GM18517 (cell line): Measurements from ENCODE around the gene BICC1.

ENCODE experiments used
- ATAC-seq: cut with Tn5 transposase; IDR thresholded peaks from one replicate; pipeline ENCODE4 v1.9.1; 2021; ENCODE audit warnings: mild to moderate bottlenecking, moderate library complexity; ENCODE audit not compliant: unreplicated experiment

Gene BICC1

DNA sequence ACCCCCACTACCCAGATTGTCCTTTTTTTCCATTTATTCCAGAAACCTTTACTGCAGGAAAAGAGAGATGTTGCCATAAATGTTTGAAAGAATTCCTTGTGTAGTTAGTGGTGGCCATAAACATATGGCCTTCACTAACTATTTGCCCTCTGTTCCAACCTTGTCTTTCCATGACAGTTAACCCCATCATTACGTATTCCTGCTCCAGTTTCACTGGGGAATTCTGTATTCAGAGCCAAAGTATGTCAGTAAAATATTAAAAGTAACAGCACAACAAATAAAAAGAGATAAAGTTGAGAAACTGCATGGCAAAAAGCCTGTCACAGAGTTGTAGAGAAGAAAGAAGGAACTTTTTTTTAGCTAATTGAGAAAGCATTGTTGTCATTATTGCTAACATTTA is 261.3 kb downstream of the BICC1 start:
- no peak for ATAC-seq

DNA sequence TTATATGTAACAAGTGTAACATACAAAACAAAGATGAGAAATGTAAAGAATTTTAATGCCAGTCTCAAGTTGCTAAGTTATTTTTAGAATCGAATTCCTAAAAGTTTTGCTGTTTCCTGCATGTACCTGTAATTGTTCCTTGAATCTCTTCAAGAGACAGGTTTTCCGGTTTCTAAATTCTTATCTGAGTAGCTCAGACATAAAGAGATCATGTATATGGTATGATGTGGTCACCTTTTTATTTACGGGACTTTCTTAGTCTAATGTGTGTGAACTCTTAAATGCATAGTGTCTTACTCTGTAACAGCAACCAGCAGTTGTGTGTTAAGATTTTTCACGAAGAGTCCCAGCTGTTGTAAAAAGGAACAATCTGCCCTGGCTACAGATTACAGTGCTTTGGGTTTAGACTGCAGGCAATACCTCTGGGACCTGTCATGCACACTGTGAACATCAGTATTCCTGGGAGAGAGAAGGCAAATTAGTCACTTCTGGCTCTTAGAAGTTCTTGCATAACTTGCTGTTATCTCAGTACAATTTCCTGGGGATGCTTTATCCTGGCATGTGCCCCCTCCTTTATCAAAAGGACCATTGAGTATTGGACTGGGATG is 263.4 kb downstream of the BICC1 start:
- no peak for ATAC-seq

DNA sequence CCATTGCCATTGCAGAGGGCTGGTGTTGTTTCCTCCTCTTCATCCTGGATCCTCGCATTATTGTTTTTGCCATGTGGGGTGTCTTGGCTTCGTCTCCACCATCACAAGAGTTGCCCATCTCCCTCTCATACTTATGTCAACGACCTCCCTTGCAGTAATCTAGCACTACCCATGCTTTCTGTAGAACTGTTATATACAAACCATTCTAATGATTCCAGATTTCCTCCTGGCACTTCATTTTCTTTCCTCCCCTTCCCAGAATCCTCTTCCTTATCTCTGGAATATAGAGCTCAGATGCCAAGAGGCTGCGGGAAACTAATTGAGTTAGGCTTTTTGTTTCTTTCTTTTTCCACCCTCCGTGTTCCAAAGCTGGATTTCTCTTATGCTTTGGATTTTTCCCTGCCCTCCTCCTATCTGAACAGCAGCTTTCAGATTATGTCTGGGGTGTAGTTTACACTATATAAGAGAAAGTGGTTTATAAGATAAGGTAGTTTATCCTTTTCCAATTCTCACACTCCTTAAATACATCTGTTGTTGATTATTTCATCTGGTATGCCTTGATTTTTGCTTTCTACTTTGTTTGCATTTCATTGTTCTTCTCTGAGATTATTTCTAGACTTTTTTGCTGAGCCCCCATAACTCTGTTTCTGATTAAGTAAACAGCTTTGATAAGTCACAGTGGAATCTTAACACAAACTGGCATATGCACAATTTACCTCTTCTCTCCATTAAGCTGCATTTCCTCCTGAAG is 264.1 kb downstream of the BICC1 start:
- no peak for ATAC-seq

DNA sequence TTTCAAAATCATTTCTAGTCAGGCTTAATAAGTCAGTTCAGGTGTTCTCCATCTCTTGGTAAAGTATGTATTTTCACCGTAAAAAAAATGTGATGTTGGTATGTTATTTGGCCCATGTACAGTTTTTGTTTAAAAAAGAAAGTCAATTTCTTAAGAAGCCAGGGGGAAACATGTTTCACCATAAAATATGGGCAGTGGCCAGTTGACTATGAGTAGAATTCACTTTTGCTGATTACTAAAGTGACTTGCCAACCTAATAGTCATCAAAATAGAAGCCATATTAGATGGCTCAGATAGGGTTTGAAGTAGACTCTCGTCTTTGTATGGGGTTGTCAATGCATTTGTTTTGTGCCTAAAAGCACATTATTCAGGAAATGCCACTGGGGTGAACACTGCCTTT is 266.3 kb downstream of the BICC1 start:
- no peak for ATAC-seq

DNA sequence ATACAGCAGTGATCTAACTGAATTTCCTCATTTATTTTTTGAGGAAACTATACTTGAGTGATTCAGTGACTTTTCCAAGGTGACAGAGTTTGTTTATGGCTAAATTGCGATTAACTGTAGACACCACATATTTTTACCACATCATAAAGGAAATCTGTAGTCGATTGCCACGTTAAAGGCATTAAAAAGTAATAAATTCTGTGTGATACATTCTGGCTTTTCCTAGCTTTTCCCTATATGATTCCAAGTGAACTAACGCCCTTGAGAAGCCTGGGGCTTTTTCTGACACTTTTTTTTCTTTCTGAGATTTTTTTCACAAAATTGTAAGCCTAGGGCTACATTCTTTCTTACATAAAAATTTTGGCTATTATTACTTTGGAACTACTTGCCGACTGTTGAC is 266.9 kb downstream of the BICC1 start:
- no peak for ATAC-seq

DNA sequence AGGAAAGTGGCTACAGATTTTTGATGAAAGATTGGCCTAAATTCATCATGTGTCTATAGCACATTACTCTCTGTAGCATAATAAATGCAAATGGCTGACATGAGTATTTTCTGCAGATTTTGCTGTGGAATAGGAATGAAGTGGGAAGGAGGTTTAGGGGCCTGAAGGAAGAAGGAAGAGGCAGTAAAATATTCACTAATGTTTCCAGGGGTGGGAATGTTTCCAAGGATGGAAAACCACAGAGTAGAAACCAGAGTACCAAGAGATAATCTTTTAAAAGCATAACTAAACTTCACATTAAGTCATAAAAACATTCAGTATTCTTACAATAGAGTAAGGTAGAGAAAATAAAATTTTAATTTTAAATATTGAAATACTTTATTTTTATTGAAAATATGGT is 267.8 kb downstream of the BICC1 start:
- ATAC-seq, result no peak

DNA sequence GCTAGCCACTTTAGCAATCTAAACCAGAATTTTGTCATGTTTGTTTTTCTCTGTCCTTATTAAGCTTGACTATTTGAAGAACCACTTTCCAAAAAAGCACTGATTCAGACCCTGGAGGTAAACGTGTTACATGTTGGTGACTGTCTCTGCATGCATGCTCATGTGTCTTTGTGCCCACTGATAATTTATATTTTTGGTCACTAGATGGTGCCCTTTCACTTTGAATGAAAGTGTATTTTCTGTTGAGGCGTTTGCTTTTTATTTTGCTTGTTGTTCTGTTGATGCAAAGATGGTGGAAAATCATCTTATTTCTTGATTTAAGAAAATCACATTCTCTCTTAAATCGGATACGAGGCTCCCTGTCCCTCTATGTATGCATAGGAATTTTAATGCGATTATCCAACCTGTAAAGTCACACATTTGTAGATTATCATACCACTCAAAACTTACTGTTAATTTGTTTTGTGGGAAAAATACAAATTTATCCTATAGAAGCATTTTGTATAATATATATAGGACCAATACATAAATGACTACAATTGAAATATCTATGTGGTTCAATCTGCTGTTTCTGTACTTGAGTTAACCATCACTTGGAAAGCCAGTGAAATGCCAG is 269.3 kb downstream of the BICC1 start:
- ATAC-seq, result no peak

DNA sequence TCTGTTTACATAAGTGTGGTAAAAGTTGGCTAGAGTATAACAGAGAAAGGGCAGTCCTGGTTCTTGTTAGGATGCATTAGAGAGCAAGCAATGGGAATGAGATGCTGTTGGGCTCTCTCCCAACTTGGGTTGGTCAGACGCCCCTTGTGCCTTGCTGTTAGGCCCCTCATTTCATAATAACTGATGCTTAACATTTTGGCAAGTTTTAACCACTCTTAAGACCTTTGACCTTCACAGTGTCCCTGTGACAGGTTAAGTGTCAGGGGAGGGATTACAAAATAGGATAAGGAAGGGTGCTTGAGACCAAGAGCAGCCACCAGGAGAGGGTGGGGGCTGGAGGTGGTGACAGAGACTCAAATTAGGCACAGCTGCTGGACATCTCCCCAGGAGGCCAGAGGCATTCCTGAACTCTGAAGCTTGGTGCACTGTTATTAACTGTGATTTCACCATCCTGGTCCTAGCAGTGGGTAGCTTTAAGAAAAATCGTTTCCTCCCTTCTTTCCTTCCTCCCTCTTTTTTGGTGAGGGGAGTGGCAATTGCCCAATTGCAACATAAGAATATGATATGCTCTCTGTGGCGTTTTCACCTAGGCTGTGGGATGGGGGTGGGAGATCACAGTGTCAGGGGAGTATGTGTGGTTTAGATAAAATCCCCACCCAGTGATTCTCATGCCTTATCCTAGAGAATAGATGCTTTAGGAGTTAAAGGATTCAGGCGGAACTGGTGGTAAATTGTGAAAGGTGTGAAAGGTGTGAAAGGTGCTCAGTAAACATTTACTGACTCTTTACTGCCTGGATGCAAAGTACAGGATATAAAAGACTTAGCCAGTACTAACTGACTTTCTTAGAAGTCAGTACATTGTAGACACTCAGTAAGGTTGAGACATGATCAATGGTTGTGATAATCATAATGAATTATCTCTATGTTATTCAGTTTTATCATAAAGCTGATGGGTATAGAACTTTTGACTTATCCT is 270.5 kb downstream of the BICC1 start:
- ATAC-seq, result no peak

DNA sequence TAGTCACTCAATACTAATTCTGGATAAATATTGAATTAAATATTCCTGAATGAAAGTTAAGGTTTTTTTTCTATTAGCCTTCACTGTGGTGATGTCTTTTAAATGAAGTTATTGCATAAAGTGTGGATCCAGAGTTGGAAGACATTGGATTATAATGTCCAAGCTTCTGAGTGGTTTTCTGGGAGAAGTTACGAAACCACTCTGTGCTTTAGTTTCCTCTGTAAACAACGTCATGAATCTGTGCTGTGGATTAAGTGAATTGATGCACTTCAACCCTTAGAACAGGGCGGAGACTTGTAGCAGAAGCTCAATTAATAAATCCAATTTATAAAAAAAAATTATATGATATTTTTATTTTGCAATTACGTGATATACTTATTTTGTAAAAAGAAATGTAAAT is 271.7 kb downstream of the BICC1 start:
- ATAC-seq, result no peak

DNA sequence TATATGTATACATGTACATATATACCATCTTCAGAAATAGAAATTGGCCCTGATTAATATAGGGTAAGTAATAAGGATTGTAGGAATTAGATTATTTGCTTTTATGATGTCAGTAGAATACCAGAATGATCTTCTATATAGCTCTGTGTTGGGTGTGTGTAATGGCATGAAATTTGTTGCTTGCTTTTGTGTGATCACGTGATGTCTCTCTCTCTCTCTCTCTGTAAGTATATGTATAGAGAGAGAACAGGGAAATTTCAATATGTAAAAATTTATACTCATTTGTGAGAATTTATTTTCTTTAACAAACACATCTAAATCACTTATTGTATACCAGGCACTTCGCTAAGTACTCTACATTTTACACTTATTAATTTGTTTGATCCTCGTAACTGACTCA is 272.7 kb downstream of the BICC1 start:
- no peak for ATAC-seq

DNA sequence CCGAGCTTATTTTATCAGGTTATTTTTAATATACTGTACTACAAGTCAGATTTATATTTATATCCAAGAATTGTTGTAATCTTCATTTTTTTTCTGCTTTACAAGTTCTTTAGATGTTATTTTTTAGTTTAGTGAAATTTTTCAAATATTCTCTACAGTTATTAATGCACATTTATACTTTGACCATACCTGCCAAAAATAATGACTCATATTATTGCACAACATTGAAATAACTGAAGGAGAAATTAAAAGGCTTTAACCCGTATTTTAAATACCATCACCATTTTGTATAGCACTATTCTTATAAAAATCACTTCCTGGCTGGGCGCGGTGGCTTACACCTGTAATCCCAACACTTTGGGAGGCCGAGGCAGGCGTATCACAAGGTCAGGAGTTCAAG is 278.5 kb downstream of the BICC1 start:
- ATAC-seq, result no peak

DNA sequence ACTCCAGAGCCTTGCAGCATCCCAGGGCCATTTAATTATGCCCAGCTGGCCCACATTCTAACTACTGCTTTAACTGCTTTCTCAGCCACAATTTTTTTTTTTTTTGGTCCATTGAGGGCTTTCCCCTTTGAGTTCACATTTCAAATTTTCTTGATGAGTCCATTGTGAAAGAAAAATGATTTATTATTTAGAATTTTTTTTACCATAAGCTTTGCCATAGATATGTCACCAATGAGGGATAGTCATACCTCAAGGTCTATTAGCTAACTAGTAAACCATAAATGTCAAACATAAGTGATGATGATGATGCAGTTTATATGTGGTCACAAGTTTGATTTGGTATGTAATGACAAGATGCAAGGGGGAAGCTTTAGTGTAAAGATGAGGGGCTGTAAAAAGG is 282.9 kb downstream of the BICC1 start:
- ATAC-seq, result no peak

DNA sequence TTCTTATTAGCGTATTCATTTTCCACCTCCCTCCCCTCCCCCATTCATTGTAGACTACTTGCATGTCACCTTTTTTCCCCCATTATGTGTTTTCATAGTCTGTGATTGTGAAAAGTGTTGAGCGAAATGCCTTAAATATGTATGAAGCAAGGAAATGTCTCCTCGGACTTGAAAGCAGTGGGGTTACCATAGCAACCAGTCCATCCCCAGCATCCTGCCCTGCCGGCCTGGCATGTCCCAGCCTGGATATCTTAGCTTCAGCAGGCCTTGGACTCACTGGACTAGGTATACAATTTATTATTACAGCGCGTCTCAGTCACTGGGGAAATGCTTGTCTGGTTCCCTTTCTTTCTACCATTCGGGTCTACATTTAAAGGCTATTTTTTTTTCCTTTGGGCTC is 283.6 kb downstream of the BICC1 start:
- ATAC-seq, result no peak

DNA sequence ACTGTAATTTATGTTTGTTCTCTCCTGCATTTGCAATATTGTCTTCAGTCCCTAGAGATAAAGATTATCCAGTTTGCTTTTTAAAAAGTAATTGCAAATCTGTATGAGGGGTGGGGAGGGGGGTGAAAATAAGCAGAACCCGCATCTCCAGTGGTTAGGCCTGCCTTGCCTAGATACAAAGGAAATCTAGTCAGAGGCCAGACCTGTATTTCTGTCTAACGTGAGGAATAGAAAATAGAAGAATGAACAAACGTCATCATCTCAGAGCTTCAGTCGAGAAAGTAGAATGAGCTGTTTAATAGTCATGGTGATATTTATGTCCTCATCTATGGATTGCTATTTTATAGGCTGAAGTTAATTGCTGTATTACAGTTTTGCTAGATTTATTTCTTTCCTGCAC is 284.2 kb downstream of the BICC1 start:
- ATAC-seq, result no peak

DNA sequence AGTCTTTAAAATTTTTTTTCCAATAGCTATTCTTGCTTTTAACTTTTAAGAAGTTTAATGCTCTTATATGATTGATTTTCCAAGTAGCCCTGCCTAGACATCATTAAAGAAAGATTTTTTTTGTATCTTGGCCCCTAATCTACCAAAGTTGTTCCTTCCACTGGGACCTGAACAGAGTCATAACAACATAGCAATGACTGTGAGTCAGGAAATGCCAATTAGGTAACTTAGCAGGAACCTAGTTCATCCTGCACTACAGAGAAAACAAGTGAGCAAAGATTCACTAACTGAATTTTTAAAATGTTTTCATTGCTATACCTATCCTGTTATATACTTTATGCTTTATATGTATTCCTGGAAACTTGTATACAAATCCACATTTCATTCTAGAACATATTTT is 284.7 kb downstream of the BICC1 start:
- no peak for ATAC-seq

DNA sequence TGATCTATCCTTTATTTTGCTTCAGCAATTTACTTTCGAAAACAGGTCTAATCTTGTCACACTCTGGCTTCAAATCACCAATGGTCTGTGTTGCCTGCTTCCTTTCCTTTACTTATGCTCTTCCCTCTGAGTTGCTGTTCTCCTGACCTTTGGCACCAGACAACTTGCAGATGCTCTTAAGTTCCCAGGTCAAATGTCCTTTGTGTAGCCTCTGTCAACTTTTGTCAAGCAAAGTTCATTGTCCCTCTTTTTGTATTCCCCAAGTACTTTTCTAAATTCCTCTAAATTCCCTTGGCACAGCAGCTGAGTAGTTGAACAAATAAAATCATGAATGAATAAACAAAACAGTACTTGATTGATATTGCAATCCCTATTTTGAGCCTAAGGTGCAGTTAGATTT is 289.4 kb downstream of the BICC1 start:
- ATAC-seq, result no peak

DNA sequence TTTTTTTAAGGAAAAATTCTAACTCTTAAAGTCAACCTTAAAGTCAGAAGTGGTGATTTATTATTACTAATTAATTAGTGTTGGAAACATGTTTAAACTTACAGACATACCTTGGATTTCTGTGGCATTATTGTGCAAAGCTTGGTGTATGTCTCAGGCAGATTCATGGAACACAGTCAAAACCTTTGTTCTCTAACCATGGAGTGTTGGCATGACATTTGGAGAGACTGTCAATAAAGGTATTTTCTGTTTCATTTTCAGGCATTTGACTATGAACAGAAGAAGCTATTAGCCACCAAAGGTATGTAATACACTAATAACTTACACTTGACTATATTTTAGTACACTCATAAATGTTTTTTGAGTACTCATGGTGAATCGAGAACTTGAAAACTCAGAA is 293.7 kb downstream of the BICC1 start:
- ATAC-seq, result no peak

DNA sequence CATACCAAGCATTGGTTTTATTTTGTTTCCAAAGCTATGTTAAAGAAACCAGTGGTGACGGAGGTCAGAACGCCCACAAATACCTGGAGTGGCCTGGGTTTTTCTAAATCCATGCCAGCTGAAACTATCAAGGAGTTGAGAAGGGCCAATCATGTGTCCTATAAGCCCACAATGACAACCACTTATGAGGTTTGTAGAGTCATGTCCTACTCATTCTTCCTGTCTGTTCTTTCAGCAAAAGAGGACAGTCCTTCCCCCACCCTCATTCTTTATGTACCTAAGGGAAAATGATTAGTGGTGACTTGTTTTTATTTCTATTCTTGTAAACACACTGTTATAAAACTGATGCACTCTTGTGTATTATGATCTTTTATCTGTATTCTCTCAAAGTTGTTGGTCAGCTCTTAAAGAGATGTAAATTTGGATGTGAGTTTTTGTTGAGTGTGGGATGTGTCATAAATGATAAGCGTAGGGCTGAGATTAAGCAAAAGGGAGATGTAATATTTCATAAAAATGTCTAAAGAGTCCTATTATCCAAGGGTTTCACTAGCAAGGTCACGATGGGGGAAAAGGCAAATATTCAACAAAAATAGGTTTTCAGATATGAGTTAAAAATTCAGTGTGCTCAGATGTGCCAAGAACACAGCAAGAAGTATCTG is 294.4 kb downstream of the BICC1 start:
- ATAC-seq, result no peak

DNA sequence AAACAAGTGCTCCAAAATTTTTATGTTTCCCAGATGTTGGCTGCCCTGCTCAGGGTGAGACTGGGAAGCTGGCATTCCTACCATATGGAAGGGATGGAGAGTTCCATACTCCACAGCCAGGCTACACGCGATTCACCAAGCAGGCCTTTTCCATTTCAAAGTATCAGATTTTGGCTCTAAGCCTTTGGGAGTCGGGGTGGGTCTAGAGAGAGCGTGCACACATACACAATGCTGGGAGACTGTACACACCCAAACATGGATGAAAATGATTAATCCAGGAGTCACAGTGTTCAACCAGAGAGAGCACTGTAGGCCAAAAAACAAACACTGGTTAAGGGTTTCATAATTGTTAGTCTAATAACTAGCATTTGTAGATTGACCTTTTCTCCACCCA is 295.0 kb downstream of the BICC1 start:
- ATAC-seq, result no peak

DNA sequence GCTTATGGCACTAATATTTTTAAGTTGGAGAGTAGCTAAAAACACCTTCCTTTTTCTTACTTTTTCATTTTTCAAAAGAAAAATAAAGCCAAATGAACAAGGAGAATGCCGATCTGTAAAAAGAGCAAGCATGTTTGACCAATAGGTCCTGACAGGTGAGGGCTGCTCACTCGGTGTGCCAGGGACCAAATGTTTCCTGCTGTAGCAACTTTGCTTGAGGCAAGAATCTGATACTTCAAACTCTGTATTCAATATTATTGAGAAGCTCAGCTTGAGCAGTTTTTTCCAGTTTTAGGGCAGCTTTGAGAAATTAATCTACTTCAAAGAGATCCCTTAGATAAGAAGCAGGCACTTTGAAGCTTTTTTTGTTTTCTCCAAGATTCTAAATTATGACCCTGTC is 298.1 kb downstream of the BICC1 start:
- ATAC-seq, result no peak

DNA sequence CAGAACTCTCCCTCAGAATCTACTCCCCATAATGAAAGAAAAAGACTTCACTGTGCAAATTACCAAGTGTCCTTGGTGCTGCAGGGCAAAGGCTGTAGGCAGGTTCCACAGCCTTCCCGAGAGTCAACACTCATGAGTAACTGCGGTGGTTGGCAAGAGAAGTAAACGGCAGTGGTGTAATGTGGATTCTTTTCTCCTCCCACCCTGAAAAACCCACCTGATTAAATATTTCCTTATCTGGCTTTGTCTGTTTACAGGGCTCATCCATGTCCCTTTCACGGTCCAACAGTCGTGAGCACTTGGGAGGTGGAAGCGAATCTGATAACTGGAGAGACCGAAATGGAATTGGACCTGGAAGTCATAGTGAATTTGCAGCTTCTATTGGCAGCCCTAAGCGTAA is 300.9 kb downstream of the BICC1 start:
- no peak for ATAC-seq
